Activated T-cell treated with anti-CD3 and anti-CD28 coated beads, Interleukin-2, amount 50 U/mL, for 24 hours (primary cell): ENCODE results near the gene STEAP4.
"Not testable (repeated sequence)": the region's sequence is repeated elsewhere in the genome, so short reads cannot be mapped to it uniquely, and the experiment has no call there.

Experiments
- DNase-seq: peaks from one replicate; pipeline ENCODE4 v3.0.0-alpha.2; 2020
- H3K27ac Mint-ChIP-seq: 2 replicates; pipeline ENCODE4 v1.8.0; 2020; ENCODE audit warnings: mild to moderate bottlenecking, mixed read lengths
- H3K27me3 Mint-ChIP-seq: 2 replicates; pipeline ENCODE4 v1.8.0; 2020; ENCODE audit warnings: mixed read lengths
- H3K36me3 Mint-ChIP-seq: 2 replicates; pipeline ENCODE4 v1.8.0; 2020; ENCODE audit warnings: low read depth, mixed read lengths
- H3K4me1 Mint-ChIP-seq: 2 replicates; pipeline ENCODE4 v1.8.0; 2020; ENCODE audit warnings: low read depth, mixed read lengths
- H3K4me3 Mint-ChIP-seq: 2 replicates; pipeline ENCODE4 v1.8.0; 2020; ENCODE audit warnings: mild to moderate bottlenecking, moderate library complexity, mixed read lengths
- H3K9me3 Mint-ChIP-seq: 2 replicates; pipeline ENCODE4 v1.8.0; 2020; ENCODE audit warnings: mixed read lengths

Gene STEAP4

GRCh38 chr7:88302486-88302885, 4.2 kb downstream of the STEAP4 start:
- no peak overlapping the region for H3K27ac Mint-ChIP-seq

GRCh38 chr7:88301924-88302323, 4.8 kb downstream of the STEAP4 start:
- no peaks in the 10 kb centered on the region for H3K9me3 Mint-ChIP-seq
- no peak overlapping the region for H3K27ac Mint-ChIP-seq
- peaks cover 5% of the 10 kb centered on the region for H3K4me1 Mint-ChIP-seq
- H3K36me3 Mint-ChIP-seq, result no peaks in the 10 kb centered on the region
- H3K4me3 Mint-ChIP-seq, result no peak overlapping the region
- DNase-seq, result no peak
- H3K27me3 Mint-ChIP-seq, result peaks cover 47% of the 10 kb centered on the region

More at GRCh38 chr7:88302486-88302885, 4.2 kb downstream of the STEAP4 start:
- peaks cover 53% of the 10 kb centered on the region for H3K27me3 Mint-ChIP-seq
- peaks cover 5% of the 10 kb centered on the region for H3K4me1 Mint-ChIP-seq
- H3K36me3 Mint-ChIP-seq, result no peaks in the 10 kb centered on the region
- H3K9me3 Mint-ChIP-seq, result no peaks in the 10 kb centered on the region
- DNase-seq, result no peak
- H3K4me3 Mint-ChIP-seq, result no peak overlapping the region

- H3K27me3 Mint-ChIP-seq, result peaks cover 34% of the 10 kb centered on the region
- H3K4me3 Mint-ChIP-seq, result no peak overlapping the region
- no peaks in the 10 kb centered on the region for H3K36me3 Mint-ChIP-seq
- H3K9me3 Mint-ChIP-seq, result no peaks in the 10 kb centered on the region
- no peak for DNase-seq
- no peak overlapping the region for H3K27ac Mint-ChIP-seq
- H3K4me1 Mint-ChIP-seq, result no peaks in the 10 kb centered on the region
These were observed 6.2 kb downstream of the STEAP4 start for GRCh38 chr7:88300401-88300945.

GRCh38 chr7:88299126-88299525, 7.6 kb downstream of the STEAP4 start:
- Mint-ChIP-seq H3K27ac (no peak overlapping the region), H3K4me3 (no peak overlapping the region), H3K27me3 (peaks cover 24% of the 10 kb centered on the region), H3K9me3 (no peaks in the 10 kb centered on the region), H3K4me1 (no peaks in the 10 kb centered on the region), H3K36me3 (no peaks in the 10 kb centered on the region)
- no peak for DNase-seq

GRCh38 chr7:88293866-88294265, 12.8 kb downstream of the STEAP4 start:
- Mint-ChIP-seq H3K27ac (no peak overlapping the region), H3K9me3 (no peaks in the 10 kb centered on the region), H3K27me3 (peaks cover 4% of the 10 kb centered on the region), H3K4me1 (no peaks in the 10 kb centered on the region), H3K4me3 (no peak overlapping the region), H3K36me3 (no peaks in the 10 kb centered on the region)
- DNase-seq, result no peak

- Mint-ChIP-seq H3K27ac (no peak overlapping the region), H3K4me1 (no peaks in the 10 kb centered on the region), H3K36me3 (no peaks in the 10 kb centered on the region), H3K27me3 (peaks cover 4% of the 10 kb centered on the region), H3K4me3 (no peak overlapping the region), H3K9me3 (no peaks in the 10 kb centered on the region)
- DNase-seq, result no peak
These were observed 15.1 kb downstream of the STEAP4 start for GRCh38 chr7:88291398-88292173.

GRCh38 chr7:88290491-88290890, 16.2 kb downstream of the STEAP4 start:
- Mint-ChIP-seq H3K4me3 (no peak overlapping the region), H3K27me3 (peaks cover 4% of the 10 kb centered on the region), H3K27ac (no peak overlapping the region), H3K9me3 (no peaks in the 10 kb centered on the region), H3K36me3 (no peaks in the 10 kb centered on the region), H3K4me1 (no peaks in the 10 kb centered on the region)
- no peak for DNase-seq

- H3K4me1 Mint-ChIP-seq, result no peaks in the 10 kb centered on the region
- H3K36me3 Mint-ChIP-seq, result no peaks in the 10 kb centered on the region
- H3K4me3 Mint-ChIP-seq, result no peak overlapping the region
- no peak overlapping the region for H3K27ac Mint-ChIP-seq
- H3K27me3 Mint-ChIP-seq, result peaks cover 6% of the 10 kb centered on the region
- no peak for DNase-seq
- no peaks in the 10 kb centered on the region for H3K9me3 Mint-ChIP-seq
These were observed 17.1 kb downstream of the STEAP4 start for GRCh38 chr7:88289564-88290025.

GRCh38 chr7:88281749-88282148, 24.9 kb downstream of the STEAP4 start:
- Mint-ChIP-seq H3K27ac (no peak overlapping the region), H3K9me3 (no peaks in the 10 kb centered on the region), H3K36me3 (no peaks in the 10 kb centered on the region), H3K27me3 (peaks cover 8% of the 10 kb centered on the region), H3K4me1 (no peaks in the 10 kb centered on the region), H3K4me3 (no peak overlapping the region)
- DNase-seq, result no peak

- no peak overlapping the region for H3K4me3 Mint-ChIP-seq
- DNase-seq, result no peak
- peaks cover 11% of the 10 kb centered on the region for H3K27me3 Mint-ChIP-seq
- no peaks in the 10 kb centered on the region for H3K9me3 Mint-ChIP-seq
- H3K27ac Mint-ChIP-seq, result no peak overlapping the region
- H3K4me1 Mint-ChIP-seq, result no peaks in the 10 kb centered on the region
- H3K36me3 Mint-ChIP-seq, result no peaks in the 10 kb centered on the region
These were observed 25.9 kb downstream of the STEAP4 start for GRCh38 chr7:88280801-88281200.

GRCh38 chr7:88279323-88279722, 27.4 kb downstream of the STEAP4 start:
- Mint-ChIP-seq H3K27ac (no peak overlapping the region), H3K4me3 (no peak overlapping the region), H3K27me3 (peaks cover 10% of the 10 kb centered on the region), H3K4me1 (no peaks in the 10 kb centered on the region), H3K36me3 (no peaks in the 10 kb centered on the region), H3K9me3 (no peaks in the 10 kb centered on the region)
- no peak for DNase-seq

- no peaks in the 10 kb centered on the region for H3K4me1 Mint-ChIP-seq
- no peak overlapping the region for H3K27ac Mint-ChIP-seq
- no peaks in the 10 kb centered on the region for H3K9me3 Mint-ChIP-seq
These were observed 27.8 kb downstream of the STEAP4 start for GRCh38 chr7:88278881-88279280.

GRCh38 chr7:88276605-88277153, 30.0 kb downstream of the STEAP4 start:
- H3K4me3 Mint-ChIP-seq, result no peak overlapping the region
- no peak for DNase-seq
- H3K36me3 Mint-ChIP-seq, result no peaks in the 10 kb centered on the region
- H3K9me3 Mint-ChIP-seq, result no peaks in the 10 kb centered on the region
- peaks cover 7% of the 10 kb centered on the region for H3K27me3 Mint-ChIP-seq
- no peak overlapping the region for H3K27ac Mint-ChIP-seq
- no peaks in the 10 kb centered on the region for H3K4me1 Mint-ChIP-seq

More at GRCh38 chr7:88278881-88279280, 27.8 kb downstream of the STEAP4 start:
- DNase-seq, result no peak
- Mint-ChIP-seq H3K4me3 (no peak overlapping the region), H3K36me3 (no peaks in the 10 kb centered on the region), H3K27me3 (peaks cover 10% of the 10 kb centered on the region)

GRCh38 chr7:88274856-88275255, 31.8 kb downstream of the STEAP4 start:
- H3K4me3 Mint-ChIP-seq, H3K27me3 Mint-ChIP-seq, H3K4me1 Mint-ChIP-seq, DNase-seq, H3K9me3 Mint-ChIP-seq, H3K27ac Mint-ChIP-seq, H3K36me3 Mint-ChIP-seq: not testable (repeated sequence)

- H3K27me3 Mint-ChIP-seq, result peaks cover 9% of the 10 kb centered on the region
- no peaks in the 10 kb centered on the region for H3K4me1 Mint-ChIP-seq
- H3K27ac Mint-ChIP-seq, result no peak overlapping the region
- H3K36me3 Mint-ChIP-seq, result no peaks in the 10 kb centered on the region
- no peak for DNase-seq
- no peaks in the 10 kb centered on the region for H3K9me3 Mint-ChIP-seq
- no peak overlapping the region for H3K4me3 Mint-ChIP-seq
These were observed 37.1 kb downstream of the STEAP4 start for GRCh38 chr7:88269586-88269985.
